SJCRH30 (cell line): ENCODE results near the gene PARVB. TPM values are rescaled to one million over a fixed set of nuclear protein-coding genes. Genes with fewer than 3 reads are reported as not detected.

ENCODE experiments used
- DNase-seq, 2 experiments: peaks; one replicate each; pipeline ENCODE4 v3.0.0-alpha.2; 2015 to 2020
- H3K27ac ChIP-seq: fragments of 250-450 bp; sonication (Bioruptor Pico); 2 replicates; pipeline ENCODE4 v1.5.1; 2020; ENCODE audit warnings: mild to moderate bottlenecking, moderate library complexity
- H3K27me3 ChIP-seq: fragments of 250-450 bp; sonication (Bioruptor Pico); 2 replicates; pipeline ENCODE4 v1.5.1; 2020; ENCODE audit warnings: mild to moderate bottlenecking, moderate library complexity
- H3K36me3 ChIP-seq: fragments of 250-450 bp; sonication (Bioruptor Pico); 2 replicates; pipeline ENCODE4 v1.5.1; 2020; ENCODE audit warnings: mild to moderate bottlenecking, moderate library complexity
- H3K4me1 ChIP-seq: fragments of 250-450 bp; sonication (Bioruptor Pico); 2 replicates; pipeline ENCODE4 v1.5.1; 2020; ENCODE audit warnings: mild to moderate bottlenecking, moderate library complexity
- H3K4me3 ChIP-seq: fragments of 250-450 bp; sonication (Bioruptor Pico); 2 replicates; pipeline ENCODE4 v1.5.1; 2020; ENCODE audit warnings: mild to moderate bottlenecking, moderate library complexity
- H3K9me3 ChIP-seq: fragments of 250-450 bp; sonication (Bioruptor Pico); replicated peaks from 2 replicates; pipeline ENCODE4 v1.5.1; 2020; ENCODE audit warnings: mild to moderate bottlenecking, moderate library complexity
- total RNA-seq: library from RNA; depleted of rRNA; stranded (reverse); fragments of >200 nt; shearing (Covaris generic); gene quantifications from 2 replicates; pipeline ENCODE4 v1.2.3, GENCODE V29; 2014

PARVB gene
- total RNA-seq, 1 experiment from 2014 or later: not detected

DNA sequence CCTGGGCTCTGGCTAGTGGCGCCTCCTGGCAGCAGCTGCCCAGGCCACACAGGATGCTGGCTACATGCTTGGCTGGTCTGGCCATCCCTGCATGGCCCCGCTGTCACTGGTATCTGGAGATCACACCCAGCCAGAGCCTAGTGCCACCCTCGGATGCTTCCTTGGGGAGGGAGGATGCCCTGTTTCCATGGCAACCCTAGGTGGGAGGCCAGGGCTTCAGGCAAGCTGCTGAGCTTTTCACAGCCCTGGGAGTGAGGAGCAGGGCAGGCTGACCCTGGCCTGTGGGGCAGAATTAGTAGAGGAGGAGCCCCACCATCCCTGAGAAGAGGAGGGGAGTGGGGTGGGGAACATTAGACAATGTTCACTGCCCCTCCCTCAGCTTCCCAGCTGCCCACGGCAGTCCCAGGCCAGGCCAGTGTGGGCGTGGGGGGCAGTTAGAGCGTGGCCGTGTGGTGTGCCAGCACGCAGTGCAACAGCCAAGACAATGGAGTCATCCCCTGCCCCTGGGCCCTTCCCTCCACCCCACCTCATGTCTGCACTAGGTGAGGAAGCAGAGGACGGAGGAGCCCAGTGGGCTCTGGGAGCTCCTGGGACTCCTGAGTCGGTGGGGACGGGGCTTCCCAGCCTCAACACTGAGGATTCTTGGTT lies 50.4 kb downstream of the PARVB start:
- no peak overlapping the region for H3K27ac ChIP-seq
- no peaks in the 10 kb centered on the region for H3K4me1 ChIP-seq
- no peaks in the 10 kb centered on the region for H3K9me3 ChIP-seq
- no peak overlapping the region for H3K4me3 ChIP-seq
- DNase-seq: no peak
- H3K27me3 ChIP-seq: no peaks in the 10 kb centered on the region
- no peaks in the 10 kb centered on the region for H3K36me3 ChIP-seq

DNA sequence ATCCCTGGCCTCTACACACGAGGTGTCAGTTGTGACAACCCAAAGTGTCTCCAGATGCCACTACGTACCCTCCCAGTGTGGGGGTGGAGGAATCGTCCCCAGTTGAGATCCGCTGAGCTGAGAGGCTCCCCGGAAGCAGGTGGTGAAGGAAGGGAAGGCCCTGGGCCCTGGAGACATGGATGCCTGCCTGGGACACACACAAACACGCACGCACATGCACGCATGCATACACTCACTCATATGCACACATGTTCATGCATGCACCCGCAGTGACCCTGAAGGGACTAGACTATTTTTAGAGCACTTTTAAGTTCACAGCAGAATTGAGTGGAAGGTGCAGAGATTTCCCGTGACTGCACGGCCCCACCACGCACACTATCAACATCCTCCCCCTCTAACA lies 50.9 kb downstream of the PARVB start:
- Histone ChIP-seq H3K27me3 (no peaks in the 10 kb centered on the region), H3K4me3 (no peak overlapping the region)
- DNase-seq: no peak

DNA sequence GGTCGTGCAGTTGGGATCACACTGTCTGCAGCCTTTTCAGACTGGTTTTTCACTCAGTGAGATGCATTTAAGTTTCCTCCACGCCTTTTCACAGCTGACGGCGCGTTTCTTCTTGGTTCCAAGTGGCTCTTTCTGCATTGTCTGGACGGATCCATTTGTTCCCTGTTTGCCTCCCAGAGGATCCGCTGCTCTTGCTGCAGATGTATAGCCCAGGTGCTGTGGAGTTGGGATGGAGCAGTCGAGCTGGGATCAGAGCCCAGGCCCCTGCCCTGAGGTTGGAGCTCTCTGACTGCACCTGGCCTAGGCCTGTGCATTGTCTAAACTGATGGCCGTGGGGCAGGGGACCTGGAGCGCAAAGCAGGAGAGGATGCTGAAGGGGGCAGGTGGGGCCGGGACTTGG lies 51.6 kb downstream of the PARVB start:
- Histone ChIP-seq H3K4me3 (no peak overlapping the region), H3K9me3 (no peaks in the 10 kb centered on the region), H3K36me3 (no peaks in the 10 kb centered on the region), H3K4me1 (no peaks in the 10 kb centered on the region), H3K27ac (no peak overlapping the region), H3K27me3 (no peaks in the 10 kb centered on the region)
- DNase-seq: no peak

More for the DNA sequence above, 50.9 kb downstream of the PARVB start:
- Histone ChIP-seq H3K36me3 (no peaks in the 10 kb centered on the region), H3K27ac (no peak overlapping the region), H3K4me1 (no peaks in the 10 kb centered on the region), H3K9me3 (no peaks in the 10 kb centered on the region)

DNA sequence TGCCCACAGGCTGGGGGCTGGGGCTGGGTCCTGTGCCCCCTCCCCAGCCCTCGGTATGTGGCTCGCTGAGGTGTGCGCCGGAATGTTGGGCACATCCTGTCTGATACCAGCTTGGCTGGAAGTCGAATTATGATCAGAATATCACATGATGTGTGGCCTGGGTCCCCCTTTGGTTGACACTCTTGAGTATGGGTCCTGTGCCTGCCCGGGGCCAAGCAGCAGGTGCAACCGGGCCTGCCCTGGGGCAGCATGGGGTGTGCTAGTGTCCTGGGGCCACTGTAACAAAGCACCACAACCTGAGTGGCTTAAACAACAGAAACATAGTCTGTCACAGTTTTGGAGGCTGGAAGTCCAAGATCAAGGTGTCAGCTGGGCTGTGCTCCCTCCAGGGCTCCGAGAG lies 52.7 kb downstream of the PARVB start:
- no peaks in the 10 kb centered on the region for H3K36me3 ChIP-seq
- H3K4me1 ChIP-seq: no peaks in the 10 kb centered on the region
- H3K4me3 ChIP-seq: no peak overlapping the region
- no peak overlapping the region for H3K27ac ChIP-seq
- no peak for DNase-seq
- no peaks in the 10 kb centered on the region for H3K27me3 ChIP-seq
- no peaks in the 10 kb centered on the region for H3K9me3 ChIP-seq

- DNase-seq: peak; percentile 47 to 70
- H3K36me3 ChIP-seq: no peaks in the 10 kb centered on the region
Measured at GRCh38 chr22:44080936-44081861, 57.1 kb downstream of the PARVB start.

GRCh38 chr22:44082801-44083200 lies 58.7 kb downstream of the PARVB start:
- H3K4me3 ChIP-seq: no peak overlapping the region

More at GRCh38 chr22:44080936-44081861, 57.1 kb downstream of the PARVB start:
- no peak overlapping the region for H3K27ac ChIP-seq
- no peaks in the 10 kb centered on the region for H3K27me3 ChIP-seq
- no peaks in the 10 kb centered on the region for H3K4me1 ChIP-seq
- no peaks in the 10 kb centered on the region for H3K9me3 ChIP-seq
- H3K4me3 ChIP-seq: no peak overlapping the region

GRCh38 chr22:44084044-44084772 lies 60.1 kb downstream of the PARVB start:
- Histone ChIP-seq H3K4me3 (no peak overlapping the region), H3K36me3 (no peaks in the 10 kb centered on the region), H3K4me1 (no peaks in the 10 kb centered on the region), H3K27ac (no peak overlapping the region), H3K27me3 (no peaks in the 10 kb centered on the region), H3K9me3 (no peaks in the 10 kb centered on the region)
- no peak for DNase-seq

More at GRCh38 chr22:44082801-44083200, 58.7 kb downstream of the PARVB start:
- no peak overlapping the region for H3K27ac ChIP-seq
- H3K9me3 ChIP-seq: no peaks in the 10 kb centered on the region
- no peaks in the 10 kb centered on the region for H3K27me3 ChIP-seq
- no peak for DNase-seq
- H3K36me3 ChIP-seq: no peaks in the 10 kb centered on the region
- H3K4me1 ChIP-seq: no peaks in the 10 kb centered on the region

- Histone ChIP-seq H3K27ac (no peak overlapping the region), H3K9me3 (no peaks in the 10 kb centered on the region), H3K27me3 (no peaks in the 10 kb centered on the region), H3K4me1 (no peaks in the 10 kb centered on the region), H3K4me3 (no peak overlapping the region), H3K36me3 (no peaks in the 10 kb centered on the region)
- DNase-seq: peak; percentile 11 to 31
Measured at GRCh38 chr22:44085743-44086270, 61.7 kb downstream of the PARVB start.

DNA sequence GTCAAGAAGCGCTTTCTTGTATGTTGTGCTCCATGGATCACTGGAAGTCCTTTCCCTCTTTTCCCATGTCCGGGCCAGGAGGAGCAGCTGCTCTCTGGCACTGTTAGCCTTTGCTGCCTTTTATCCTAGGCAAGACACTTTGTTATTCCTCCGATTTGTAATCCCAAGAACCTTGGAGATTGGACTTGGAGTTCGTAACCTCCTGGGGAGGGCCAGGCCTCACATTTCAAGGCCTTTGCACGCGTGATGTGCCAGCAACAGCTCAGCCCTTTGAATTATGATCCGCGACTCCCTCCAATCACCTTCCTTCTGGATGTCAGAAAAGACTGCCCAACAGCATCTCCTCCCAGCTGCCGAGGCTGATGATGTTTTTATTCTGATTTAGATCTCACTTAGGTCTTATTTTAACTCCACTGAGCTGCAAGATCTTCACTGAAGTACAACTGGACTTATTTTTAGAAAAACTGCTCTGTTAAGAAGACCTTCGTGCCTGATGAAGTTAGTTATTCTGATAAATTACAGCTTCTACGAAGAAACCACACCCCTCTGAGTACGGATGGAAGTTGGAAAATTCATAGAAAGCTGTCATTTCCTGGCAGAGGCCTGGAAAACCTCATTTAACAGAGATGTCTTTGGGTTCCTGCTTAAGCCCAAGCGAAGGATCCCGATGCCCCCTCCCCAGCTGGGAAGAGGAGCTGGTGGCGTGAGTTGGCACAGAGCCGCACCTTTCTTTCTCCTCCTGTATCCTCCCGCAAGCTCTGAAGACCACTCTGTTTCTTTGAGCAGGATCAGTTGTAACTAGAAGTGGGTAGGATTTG lies 62.4 kb downstream of the PARVB start:
- Histone ChIP-seq H3K27ac (no peak overlapping the region), H3K4me3 (no peak overlapping the region), H3K27me3 (no peaks in the 10 kb centered on the region), H3K36me3 (no peaks in the 10 kb centered on the region), H3K4me1 (no peaks in the 10 kb centered on the region), H3K9me3 (no peaks in the 10 kb centered on the region)
- DNase-seq: no peak

DNA sequence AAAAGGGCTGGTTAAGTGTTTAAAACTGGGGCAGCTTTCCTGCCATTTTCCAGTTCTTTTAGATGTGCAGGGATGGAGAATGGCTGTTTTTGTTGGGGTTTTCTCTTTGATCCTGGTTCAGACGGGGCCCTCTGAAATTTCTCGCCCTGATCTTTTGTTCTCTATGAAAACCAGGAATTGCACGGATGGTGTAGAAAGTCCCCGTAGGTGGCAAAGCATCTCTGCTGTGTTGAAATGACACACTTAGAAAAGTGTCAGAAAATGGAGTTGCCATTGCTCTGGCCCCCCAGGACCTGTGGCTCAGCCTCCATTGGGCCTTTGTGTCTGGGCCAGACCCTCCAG lies 63.0 kb downstream of the PARVB start:
- Histone ChIP-seq H3K9me3 (no peaks in the 10 kb centered on the region), H3K27me3 (no peaks in the 10 kb centered on the region), H3K27ac (no peak overlapping the region), H3K4me1 (no peaks in the 10 kb centered on the region), H3K4me3 (no peak overlapping the region), H3K36me3 (no peaks in the 10 kb centered on the region)
- DNase-seq: no peak

DNA sequence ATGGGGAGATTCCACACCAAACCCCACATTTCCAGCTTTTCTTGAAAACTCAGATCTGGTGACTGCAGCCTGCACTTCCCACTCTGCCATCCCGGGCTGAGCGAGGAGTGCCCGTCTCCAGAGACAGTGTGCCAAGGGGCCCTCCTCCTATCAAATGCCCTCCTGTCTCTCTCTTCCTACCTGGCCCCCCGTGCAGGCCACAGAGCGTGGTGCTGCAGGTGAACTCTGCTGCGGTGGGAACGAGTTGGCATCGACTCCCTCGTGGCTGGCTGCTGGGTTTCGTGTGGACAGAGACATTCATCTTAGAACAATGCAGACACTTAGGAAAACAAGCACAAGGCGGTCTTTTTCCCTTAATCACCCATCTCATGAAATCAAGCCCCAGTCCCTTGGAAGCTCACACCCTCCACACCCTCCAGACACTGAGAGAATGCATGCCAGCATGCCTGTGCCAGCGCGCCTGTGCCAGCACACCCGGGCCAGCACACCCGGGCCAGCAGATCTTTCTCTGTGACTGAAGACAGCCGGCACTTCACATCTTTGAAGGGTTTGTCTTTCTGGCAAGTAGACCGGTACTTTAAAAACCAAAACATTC lies 65.0 kb downstream of the PARVB start:
- H3K27ac ChIP-seq: no peak overlapping the region
- no peaks in the 10 kb centered on the region for H3K27me3 ChIP-seq
- H3K4me3 ChIP-seq: no peak overlapping the region
- no peaks in the 10 kb centered on the region for H3K4me1 ChIP-seq
- no peaks in the 10 kb centered on the region for H3K9me3 ChIP-seq
- H3K36me3 ChIP-seq: no peaks in the 10 kb centered on the region
- no peak for DNase-seq

GRCh38 chr22:44089717-44090570 lies 65.8 kb downstream of the PARVB start:
- no peak for DNase-seq
- H3K27me3 ChIP-seq: no peaks in the 10 kb centered on the region
- no peaks in the 10 kb centered on the region for H3K36me3 ChIP-seq
- H3K4me1 ChIP-seq: no peaks in the 10 kb centered on the region
- no peak overlapping the region for H3K4me3 ChIP-seq
- no peaks in the 10 kb centered on the region for H3K9me3 ChIP-seq
- no peak overlapping the region for H3K27ac ChIP-seq

GRCh38 chr22:44090571-44090905 lies 66.4 kb downstream of the PARVB start:
- Histone ChIP-seq H3K4me1 (no peaks in the 10 kb centered on the region), H3K4me3 (no peak overlapping the region), H3K27ac (no peak overlapping the region), H3K27me3 (no peaks in the 10 kb centered on the region), H3K36me3 (no peaks in the 10 kb centered on the region), H3K9me3 (no peaks in the 10 kb centered on the region)
- DNase-seq: no peak
